C1 segment of cervical spinal cord (tissue), 14 donors: ENCODE measurements around the gene CIITA.
"Not testable (repeated sequence)": the region's sequence is repeated elsewhere in the genome, so short reads cannot be mapped to it uniquely, and the experiment has no call there.

Experiments used
- DNase-seq, 14 donors: peaks; one replicate each; lab custom pipeline; 2025; lab: John Stamatoyannopoulos, UW

Gene CIITA

DNA sequence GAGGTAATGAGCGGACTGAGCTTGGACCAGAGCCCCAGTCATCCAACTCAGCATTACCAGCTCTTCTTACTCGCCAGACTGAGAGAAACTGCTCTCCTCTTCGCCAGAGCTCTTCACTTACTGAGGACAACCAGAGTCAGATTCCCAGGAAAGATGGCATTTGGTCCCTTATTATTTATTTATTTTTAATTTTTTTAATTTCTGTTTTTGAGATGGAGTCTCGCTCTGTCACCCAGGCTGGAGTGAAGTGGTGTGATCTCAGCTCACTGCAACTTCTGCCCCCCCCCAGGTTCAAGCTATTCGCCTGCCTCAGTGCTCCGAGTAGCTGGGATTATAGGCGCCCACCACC lies 42.0 kb downstream of the CIITA start:
- DNase-seq = no peak

DNA sequence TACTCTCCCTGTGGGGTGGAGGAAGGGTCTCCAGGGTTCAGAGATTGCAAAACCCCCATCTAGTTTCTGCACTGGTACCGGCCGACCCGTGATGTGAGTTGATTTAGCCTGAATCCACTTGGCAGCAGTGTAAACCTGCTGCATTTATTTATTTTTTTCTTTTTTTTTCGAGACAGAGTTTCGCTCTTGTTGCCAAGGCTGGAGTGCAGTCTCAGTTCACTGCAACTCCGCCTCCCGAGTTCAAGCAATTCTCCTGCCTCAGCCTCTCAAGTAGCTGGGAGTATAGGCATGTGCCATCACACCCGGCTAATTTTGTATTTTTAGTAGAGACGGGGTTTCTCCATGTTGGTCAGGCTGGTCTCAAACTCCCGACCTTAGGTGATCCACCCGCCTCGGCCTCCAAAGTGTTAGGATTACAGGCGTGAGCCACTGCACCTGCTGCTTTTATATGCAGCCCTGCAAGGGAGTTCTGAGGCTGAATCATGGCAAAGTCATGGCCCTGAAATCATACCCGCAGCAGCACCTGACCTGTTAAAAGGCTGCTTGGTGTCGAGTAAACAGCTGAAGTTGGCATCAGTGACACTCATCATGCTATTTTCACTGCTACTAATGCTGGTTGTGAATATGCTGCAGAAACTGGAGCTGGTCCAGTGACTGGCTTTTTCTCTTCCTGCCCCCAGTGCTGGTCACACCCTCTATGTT lies 43.9 kb downstream of the CIITA start:
- no peak for DNase-seq

DNA sequence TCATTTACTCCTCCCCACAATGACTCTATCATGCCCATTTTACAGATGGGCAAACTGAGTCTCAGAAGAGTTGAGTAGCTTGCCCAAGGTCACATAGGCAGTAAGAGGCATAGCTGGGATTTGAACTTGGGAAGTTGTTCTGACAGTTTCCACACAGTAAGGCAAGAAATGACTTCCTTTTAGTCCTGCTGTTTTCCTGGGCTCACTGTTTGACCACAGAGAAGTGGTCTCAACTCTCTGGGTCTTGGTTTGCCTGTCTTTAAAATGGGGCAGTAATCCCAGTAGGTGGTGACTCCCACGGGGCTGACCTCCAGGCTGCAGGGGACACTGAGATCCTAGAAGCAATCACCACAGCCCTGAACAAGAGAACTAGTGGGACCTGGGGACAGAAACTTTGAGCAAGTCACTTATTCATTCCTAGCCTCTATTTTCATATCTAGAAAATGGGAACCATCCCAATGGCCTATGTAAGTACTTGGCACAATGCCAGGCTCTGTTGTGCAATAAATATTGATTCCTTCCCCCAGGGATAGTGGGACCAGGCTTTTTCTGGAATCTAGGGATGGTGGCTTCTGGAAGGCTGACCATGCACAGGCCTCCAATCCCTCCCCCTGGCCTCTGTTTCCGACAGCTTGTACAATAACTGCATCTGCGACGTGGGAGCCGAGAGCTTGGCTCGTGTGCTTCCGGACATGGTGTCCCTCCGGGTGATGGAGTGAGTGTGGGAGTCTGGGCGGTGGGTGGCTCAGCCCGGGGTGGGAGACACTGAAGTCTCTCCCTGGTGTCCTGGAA lies 44.7 kb downstream of the CIITA start:
- DNase-seq = no peak

DNA sequence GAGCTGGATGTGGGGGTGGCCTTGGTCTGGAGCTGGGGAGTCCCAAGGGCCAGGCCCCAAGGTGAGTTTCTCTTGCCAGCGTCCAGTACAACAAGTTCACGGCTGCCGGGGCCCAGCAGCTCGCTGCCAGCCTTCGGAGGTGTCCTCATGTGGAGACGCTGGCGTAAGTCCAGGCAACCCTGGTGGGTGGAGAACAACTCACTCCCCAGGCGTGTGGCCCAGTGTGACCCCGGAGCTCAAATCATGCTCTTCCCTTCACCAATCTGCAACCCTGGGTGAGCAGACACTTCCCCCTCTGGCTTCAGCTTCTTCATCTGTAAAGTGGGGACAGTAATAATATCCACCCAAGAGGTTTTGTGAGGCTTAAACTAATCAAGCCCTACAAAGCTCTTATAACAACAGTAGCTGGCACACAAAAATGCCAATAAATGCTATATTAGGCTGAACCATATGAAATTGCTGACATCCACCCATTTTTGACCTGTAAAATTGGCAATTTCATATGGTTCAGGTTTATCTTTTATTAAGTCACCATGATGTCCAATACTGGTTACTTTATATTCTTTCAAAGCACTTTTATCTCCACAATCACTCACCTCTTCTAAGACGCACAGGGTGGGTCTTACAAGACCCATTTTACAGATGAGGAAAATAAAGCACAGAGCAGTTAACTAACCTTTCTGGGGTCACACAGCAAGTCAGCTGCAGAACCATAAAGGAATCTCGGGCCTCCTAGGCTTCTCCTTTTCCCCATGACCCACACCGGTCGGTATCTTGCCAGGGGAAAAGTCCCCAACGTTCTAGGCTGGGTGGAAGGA lies 45.5 kb downstream of the CIITA start:
- DNase-seq = peak in 3 of 14 donors; percentile 11 to 18 (median 14)

DNA sequence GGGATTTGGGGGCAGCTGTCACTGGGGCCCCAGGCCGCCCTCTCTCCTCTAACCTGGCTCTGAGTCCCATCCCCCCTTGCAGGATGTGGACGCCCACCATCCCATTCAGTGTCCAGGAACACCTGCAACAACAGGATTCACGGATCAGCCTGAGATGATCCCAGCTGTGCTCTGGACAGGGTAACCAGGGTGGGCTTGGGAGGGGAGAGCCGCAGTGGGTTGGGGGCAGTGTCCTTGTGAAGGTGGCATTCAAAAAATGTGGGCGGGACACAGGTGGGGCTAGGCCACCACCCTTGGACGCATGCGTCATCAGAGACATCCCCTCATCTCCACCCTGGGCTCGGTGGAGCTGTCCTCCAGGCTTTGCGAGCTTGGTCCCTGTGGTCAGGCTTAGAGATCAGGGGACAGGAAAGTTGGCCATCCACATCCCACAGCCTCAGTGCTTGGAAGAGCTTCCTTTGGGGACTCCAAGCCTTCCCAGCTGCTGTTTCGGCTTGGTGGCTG lies 46.2 kb downstream of the CIITA start:
- DNase-seq = no peak

DNA sequence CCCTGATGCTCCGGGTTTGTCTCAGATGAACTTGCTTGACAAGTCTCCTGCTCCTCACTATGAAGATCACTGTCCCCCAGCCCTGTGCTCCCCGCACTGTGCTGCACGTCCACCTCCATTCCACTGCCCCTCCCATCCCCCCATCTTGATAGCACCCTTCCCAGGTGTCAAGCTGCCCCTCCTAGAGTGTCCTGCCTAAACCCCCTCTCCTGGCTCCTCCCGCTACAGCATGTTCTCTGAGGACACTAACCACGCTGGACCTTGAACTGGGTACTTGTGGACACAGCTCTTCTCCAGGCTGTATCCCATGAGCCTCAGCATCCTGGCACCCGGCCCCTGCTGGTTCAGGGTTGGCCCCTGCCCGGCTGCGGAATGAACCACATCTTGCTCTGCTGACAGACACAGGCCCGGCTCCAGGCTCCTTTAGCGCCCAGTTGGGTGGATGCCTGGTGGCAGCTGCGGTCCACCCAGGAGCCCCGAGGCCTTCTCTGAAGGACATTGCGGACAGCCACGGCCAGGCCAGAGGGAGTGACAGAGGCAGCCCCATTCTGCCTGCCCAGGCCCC lies 46.7 kb downstream of the CIITA start:
- DNase-seq = peak in 10 of 14 donors; percentile 26 to 73 (median 62)

DNA sequence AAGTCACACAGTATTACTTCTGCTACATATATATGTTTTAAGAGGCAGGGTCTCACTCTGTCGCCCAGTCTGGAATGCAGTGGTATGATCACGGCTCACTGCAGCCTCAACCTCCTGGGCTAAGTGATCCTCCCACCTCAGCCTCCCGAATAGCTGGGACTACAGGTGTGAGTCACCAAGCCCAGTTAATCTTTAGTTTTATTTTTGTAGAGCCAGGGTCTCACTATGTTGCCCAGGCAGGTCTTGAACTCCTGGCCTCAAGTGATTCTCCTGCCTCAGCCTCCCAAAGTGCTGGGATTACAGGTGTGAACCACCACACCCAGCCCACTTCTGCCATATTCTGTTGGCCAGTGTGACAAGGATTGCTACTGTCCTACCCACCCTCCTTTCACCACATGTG lies 48.3 kb downstream of the CIITA start:
- DNase-seq = not testable (repeated sequence)

DNA sequence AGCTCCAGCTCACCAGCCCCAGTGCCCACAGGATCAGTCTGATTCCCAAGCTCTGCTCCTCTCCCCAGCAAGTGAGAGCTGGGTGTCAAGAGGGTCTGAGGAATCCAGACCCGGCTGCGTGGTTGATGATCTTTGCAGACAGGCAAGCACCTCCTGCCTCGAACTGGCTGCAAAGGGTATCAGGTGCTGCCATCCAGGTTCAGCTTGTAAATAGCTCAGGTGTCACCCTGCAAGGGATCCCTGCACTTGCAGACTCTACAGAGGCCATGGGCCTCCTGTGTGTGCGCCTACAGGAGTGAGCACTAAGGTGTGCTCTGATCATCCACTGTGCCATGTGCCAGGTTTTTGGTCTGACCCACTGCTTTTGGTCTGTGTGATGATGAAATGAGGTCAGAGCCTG lies 49.1 kb downstream of the CIITA start:
- no peak for DNase-seq

DNA sequence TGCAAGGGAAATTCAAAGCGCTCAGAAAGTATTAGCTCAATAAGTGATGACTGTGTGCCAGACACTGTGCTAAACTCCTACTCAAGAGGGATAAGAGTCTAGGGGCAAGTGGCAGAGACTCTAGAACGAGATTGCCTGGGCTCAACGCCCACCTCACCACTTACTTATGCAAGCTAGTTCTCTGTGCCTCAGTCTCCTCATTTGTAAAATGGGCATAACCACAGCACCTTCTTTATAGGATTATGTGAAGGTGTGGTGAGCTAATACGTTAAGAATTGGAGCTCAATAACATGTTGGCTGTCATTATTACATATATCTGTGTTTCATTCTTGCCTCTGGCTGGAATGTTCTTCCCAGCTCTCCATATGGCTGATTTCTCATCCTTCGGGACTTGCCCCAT lies 49.9 kb downstream of the CIITA start:
- no peak for DNase-seq

DNA sequence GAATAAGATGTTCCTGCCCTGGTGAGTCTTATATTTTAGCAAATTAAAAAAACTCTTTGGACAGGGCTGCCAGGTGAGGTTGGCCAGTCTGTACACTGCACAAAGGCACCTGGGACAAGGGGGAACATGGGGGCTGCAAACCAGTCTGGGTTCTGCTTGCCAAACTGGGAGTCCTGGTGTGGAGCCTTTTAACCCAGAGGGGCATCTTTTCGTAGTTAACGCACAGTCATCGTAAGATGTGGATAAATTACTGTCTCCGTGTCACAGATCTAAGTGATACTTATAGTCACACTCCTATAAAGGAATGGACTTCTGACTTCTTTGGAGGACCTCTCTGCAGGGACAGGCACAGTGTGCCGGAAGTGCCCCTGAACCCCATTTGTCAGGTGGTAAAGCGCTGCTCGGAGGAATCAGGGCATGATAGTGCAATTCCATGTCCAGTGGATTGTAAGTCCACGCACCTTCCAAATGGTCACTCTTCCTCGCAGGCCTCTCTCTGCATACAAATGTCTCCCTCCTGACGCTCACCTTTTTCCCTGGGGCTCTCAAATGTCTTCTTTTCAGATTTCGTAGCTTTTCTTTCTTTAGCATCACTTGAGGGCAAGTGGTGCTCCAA lies 50.6 kb downstream of the CIITA start:
- DNase-seq = no peak

DNA sequence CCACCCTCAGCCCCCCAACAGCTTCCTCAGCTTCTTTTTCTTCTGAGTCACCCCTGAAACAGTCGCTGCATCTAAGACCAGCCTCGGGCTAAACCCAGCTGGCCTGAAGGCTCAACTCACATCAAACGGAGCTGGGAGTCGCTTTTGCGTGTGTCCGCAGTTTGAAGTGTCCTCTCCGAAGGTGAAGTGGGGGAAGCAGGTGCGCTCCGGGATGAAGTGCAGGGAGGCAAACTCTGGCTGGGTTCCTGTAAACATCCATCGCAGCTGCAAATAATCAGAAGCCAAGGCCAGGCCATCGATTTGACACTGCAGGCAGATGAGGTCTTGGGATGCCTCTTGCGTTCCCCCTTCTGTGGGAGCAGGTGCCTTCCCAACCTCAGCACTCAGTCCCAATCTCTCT lies 52.1 kb downstream of the CIITA start:
- DNase-seq = not testable (repeated sequence)

DNA sequence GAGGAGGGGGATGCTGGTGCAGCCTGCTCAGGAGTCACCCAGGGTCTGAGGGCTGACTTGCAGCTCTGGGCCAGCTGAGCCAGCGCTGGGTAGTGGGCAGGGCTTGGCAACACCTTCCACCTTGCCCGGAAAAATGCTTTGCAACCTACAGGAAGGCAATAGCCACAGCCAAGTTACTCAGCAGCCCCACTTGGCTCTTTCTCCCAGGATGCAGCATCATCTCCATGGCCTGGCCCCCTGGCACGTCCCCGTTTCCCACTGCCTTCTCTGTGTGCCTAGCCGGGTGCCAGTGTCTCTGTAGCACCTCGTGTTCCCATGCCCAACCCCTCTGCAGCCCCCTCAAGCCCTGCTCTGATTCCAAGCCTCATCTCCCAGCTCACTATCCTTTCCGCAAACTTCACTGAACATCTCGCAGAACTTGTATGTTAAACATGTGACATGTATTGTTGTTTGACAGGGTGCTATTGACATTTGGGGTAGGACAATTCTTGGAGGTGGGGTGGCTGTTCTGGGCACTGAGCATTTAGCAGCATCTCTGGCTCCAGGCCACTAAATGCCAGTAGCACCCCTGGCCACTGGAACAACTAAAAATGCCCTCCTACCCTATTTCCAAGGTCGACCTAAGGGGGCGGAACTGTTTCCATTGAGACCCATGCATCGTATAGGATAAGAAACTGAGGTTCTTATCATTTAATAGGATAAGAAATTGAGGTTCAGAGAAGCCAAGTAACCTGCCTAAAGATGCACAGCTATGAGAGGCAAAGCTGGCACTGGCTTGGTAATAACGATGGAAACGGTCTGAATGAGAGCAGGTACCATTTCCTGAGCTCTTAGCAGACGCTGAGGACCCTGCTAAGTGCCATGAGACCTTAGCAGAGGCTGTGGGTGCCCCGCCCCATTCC lies 53.1 kb downstream of the CIITA start:
- DNase-seq = peak in 2 of 14 donors; percentile 18 to 80

DNA sequence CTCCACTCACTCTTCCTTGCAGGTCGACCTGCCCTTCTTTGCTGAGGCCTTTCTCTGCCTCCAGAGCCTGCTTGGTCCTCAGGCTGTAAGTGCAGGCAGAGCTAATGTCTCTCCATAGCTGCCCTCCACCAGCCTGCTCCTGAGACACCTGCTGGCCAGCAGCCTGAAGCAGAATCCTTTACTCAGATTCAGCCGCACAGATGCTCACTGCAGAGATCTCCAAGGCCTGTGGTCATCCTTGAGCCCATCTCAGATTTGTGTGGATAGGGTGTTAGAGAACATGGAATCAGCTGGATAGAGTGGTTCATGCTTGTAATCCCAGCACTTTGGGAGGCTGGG lies 53.7 kb downstream of the CIITA start:
- no peak for DNase-seq

DNA sequence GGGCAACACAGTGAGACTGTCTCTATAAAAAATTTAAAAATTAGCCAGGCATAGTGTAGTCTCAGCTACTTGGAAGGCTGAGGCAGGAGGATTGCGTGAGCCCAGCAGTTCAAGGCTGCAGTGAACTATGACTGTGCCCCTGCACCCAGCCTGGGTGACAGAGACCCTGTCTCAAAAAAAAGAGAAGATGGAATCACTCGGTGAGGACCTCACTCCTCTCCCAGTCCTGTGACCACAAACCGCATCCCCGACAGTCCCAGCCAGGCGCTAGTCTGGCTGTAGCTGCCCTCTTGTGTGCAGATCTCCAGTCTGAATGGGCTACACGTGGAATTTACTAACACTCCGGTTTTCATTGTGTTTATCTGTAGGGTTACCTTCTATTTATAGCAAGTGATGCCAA lies 54.1 kb downstream of the CIITA start:
- no peak for DNase-seq

DNA sequence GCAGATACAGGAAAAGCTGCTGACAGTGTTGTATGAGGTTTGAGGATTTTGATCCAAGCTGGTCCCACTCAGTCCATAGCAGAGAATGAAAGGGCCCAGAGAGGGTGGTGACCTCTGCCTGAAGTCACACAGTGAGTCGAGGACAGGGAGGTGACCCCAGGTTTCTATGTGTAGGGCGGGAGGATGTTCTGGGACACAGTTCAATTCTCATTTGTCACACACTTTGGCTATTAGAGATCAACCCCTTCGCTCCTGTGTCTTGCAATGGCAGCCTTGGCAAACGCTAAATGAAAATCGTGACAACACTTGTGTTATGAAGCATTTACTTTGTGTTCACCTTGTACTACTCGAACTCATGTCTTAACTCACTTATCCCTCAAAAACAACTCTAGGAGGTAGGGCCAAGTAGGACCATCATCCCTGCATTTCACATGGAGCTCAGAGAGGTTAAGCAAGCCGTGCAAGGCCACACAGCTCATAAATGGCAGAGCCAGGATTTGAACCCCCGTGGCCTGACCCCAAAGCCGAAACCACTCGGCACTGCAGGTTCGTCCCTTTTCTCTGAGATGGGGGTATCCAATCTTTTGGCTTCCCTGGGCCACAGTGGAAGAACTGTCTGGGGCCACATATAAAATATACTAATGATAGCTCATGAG lies 55.1 kb downstream of the CIITA start:
- no peak for DNase-seq

DNA sequence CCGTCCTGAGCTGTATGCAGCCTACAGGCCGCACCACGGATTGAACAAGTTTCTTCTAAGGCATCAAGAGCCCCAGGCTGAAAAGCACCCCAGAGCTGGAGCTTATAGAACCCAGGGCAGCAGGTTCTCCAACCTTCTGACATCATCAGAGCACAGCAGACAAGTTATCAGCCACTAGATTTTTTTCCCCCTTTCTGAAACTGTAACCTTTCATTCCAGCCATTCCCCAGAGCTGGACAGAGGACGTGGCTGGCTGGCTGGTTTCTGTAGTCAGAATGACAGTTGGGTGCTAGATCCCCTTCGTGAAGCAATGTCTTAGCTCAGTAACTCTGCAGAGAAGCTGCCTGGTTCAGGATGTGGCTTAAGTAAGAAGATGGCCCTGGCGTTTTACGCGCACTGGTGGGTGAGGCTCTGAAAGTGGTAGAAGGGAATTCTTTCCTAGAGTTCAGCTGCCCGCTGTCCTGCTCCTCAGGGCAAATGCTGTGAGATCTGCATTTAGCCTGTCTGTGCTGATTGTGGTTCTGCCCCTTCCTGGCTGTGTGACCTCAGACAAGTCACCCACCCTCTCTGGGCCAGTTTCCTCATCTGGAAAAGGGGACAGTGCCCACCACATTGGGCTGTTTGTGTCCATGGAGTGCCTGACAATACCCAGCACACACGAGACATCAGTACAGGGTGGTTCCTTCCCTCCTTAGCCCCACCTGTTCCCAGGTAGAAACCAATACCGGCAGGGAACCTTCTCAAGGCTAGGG lies 56.1 kb downstream of the CIITA start:
- DNase-seq = no peak

DNA sequence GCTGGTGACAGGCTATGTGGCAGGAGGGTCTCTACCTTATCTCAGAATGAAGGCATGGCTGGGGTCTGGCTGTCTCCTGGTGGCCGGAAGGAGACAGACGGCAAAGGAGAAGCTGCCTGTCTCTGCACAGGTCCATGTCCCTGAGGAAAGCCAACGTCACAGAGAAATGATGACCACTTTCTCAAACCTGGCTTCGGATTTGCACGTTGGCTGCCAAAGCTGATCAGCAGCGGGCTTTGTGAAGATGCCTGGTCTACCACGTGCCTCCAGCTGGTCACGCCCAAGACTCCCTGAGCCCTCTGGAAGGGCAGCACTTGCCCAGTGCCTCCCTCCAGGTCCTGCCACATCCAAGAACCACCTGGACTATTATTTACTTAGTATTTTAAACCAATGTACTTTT lies 56.9 kb downstream of the CIITA start:
- DNase-seq = no peak

DNA sequence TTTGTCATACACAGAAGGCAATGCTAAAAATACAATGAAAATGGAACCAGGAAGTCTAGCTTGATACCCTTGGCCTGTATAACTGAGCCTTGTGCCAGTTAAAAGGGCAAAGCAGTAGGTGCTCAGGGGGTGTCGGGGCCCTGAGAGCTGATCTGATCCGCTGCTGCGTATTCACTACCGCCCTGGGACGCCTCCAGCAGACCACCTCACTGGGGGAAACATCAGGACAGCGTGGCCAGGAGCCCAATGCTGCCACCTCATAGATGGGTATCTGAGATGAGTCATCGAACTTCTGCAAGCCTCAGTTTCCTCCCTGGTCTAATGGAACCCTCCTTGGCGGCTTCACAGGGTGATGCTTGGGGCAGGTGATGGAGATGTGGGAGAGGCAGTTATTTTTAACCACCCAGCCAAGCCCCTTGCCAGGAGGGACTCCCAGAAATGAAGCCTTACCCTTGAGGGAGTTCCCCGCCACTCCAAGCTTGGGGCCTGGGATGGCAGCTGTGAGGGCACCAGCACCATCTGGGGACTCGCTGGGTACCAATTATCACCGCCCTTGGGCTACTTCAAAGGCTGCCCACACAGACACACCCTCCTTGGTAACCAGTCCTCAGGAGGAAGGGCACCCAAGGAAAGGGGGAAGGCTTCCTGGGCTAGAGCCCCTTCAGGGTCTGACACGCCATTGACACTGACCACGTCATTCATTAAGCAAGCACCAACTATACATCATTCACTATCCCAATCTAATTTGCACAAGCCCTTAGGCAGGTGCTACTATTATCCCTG lies 57.5 kb downstream of the CIITA start:
- DNase-seq = no peak
